Activated T-cell treated with anti-CD3 and anti-CD28 coated beads, Interleukin-2, amount 50 U/mL, for 4 hours (primary cell): Measurements from ENCODE around the gene GAREM2. TPM values are rescaled to one million over a fixed set of nuclear protein-coding genes. Genes with fewer than 3 reads are reported as not detected.

ENCODE experiments used
- ATAC-seq, 2 donors: fragments of 200-7000 bp; cut with Tn5 transposase; one replicate each; pipeline ENCODE4 v1.10.0; 2021
- DNase-seq: peaks from one replicate; pipeline ENCODE4 v3.0.0-alpha.2; 2020
- H3K27me3 Mint-ChIP-seq: one replicate; pipeline ENCODE4 v1.8.0; 2021; ENCODE audit warnings: low read depth, mixed read lengths
- H3K36me3 Mint-ChIP-seq: one replicate; pipeline ENCODE4 v1.8.0; 2022; ENCODE audit warnings: mixed read lengths; ENCODE audit not compliant: insufficient read depth
- H3K4me1 Mint-ChIP-seq: one replicate; pipeline ENCODE4 v1.8.0; 2021; ENCODE audit warnings: low read depth, mixed read lengths
- H3K4me3 Mint-ChIP-seq: one replicate; pipeline ENCODE4 v1.8.0; 2021; ENCODE audit warnings: mild to moderate bottlenecking, moderate library complexity, mixed read lengths
- H3K9me3 Mint-ChIP-seq: one replicate; pipeline ENCODE4 v1.8.0; 2021; ENCODE audit warnings: mixed read lengths
- total RNA-seq, 3 donors: library from RNA; stranded (reverse); gene quantifications; one replicate each; pipeline ENCODE4 v1.2.1, GENCODE V29; 2021

The GAREM2 gene
- total RNA-seq, 3 donors from 2014 or later, result 2.4 to 4.1 (median 3.2) TPM

DNA sequence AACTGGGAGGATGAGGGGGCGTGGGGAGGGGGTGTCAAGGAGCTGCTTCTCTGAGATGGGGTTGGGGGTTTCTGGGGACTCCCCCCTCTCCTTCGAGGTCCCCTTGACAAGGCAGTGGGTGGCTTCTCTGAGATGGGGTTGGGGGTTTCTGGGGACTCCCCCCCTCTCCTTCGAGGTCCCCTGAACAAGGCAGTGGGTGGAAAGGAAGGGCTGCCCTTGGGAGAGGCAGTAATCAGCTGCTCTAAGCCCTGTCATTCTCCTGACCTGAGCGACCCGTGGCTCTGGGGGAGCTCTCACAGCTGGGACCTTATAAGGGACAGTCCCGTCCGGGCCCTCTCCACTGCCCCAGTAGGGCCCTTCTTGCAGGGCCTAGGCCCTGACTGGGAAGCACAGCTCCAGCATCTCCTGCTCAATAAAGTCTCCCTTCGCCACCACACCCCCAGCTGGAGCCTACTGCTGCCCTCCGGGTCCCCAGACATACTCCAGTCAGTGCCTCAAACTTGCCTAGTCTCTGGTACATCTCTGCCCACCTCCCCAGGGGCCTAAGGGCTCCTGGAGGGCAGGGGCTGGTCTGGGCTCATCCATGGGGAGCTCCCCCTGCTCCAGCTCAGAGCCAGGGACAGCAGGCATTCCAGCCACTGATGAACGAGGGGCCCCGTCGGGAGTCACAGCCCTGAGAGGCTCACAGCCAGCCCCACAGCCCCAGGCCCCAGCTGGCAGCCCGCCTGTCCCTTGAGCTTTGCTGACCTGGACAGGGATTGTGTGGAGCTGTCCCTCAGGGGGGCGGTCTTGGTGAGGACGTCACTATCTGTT is 2.8 kb downstream of the GAREM2 start:
- Mint-ChIP-seq H3K4me3 (no peak overlapping the region), H3K36me3 (no peaks in the 10 kb centered on the region), H3K4me1 (peaks cover 22% of the 10 kb centered on the region), H3K9me3 (no peaks in the 10 kb centered on the region), H3K27me3 (peaks cover 48% of the 10 kb centered on the region)
- ATAC-seq, result no peak
- no peak for DNase-seq

DNA sequence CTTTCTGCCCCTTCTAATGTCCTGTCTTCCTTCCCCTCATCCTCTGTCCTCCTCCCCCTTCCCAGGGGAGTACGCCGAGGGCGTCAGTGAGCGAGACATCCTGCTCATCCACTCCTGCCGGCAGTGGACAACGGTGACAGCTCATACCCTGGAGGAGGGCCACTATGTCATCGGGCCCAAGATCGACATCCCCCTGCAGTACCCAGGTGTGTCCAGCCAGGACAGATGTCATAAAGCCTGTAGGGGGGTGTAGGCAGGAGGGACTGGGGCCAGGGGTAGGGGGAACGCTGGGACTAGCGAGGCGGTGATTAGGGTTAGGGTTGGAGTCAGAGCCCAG is 3.4 kb downstream of the GAREM2 start:
- Mint-ChIP-seq H3K9me3 (no peaks in the 10 kb centered on the region), H3K27me3 (peaks cover 51% of the 10 kb centered on the region), H3K4me3 (no peak overlapping the region), H3K4me1 (peaks cover 22% of the 10 kb centered on the region), H3K36me3 (no peaks in the 10 kb centered on the region)
- DNase-seq (no peak), ATAC-seq (no peak)

DNA sequence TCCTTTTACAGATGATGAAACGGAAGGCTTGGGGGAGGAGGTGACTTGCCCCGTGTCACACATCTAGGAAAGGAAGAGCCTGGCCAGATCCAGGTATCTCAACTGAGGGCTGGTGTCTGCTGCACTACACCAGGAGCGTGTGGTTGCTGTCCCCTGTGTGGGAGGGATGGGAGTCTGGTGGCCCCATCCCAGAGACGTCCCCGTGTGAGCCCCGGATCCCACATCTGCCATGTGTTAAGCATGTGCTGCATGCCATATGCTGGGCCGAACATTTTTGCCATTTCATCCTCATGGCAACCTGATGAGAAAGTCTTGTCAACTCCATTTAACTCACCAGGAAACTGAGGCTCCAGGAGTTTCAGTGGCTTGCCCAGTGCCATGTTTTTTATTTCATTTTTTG is 4.2 kb downstream of the GAREM2 start:
- no peak overlapping the region for H3K4me3 Mint-ChIP-seq
- no peak for ATAC-seq
- peaks cover 47% of the 10 kb centered on the region for H3K27me3 Mint-ChIP-seq

DNA sequence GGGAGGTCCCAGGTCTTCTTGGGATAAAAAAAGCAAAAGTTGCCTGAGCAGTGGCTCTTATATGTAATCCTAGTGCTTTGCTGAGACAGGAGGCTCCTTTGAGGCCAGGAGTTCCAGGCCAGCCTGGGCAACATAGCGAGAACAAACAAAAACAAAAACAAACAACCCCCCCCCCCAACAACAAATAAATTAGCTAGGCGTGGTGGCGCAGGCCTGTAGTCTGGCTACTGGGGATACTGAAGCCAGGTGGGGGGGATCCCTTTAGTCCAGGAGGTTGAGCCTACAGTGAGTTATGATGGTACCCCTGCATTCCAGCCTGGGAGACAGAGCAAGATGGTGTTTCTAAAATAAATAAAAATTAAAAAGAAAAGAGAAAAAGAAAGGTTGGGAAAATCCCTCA is 5.4 kb downstream of the GAREM2 start:
- Mint-ChIP-seq H3K4me1 (peaks cover 13% of the 10 kb centered on the region), H3K4me3 (no peak overlapping the region), H3K36me3 (no peaks in the 10 kb centered on the region), H3K27me3 (peaks cover 45% of the 10 kb centered on the region), H3K9me3 (no peaks in the 10 kb centered on the region)
- ATAC-seq, result no peak
- DNase-seq, result no peak

More for the DNA sequence above, 4.2 kb downstream of the GAREM2 start:
- H3K9me3 Mint-ChIP-seq, result no peaks in the 10 kb centered on the region
- H3K36me3 Mint-ChIP-seq, result no peaks in the 10 kb centered on the region
- DNase-seq, result no peak
- H3K4me1 Mint-ChIP-seq, result peaks cover 16% of the 10 kb centered on the region

DNA sequence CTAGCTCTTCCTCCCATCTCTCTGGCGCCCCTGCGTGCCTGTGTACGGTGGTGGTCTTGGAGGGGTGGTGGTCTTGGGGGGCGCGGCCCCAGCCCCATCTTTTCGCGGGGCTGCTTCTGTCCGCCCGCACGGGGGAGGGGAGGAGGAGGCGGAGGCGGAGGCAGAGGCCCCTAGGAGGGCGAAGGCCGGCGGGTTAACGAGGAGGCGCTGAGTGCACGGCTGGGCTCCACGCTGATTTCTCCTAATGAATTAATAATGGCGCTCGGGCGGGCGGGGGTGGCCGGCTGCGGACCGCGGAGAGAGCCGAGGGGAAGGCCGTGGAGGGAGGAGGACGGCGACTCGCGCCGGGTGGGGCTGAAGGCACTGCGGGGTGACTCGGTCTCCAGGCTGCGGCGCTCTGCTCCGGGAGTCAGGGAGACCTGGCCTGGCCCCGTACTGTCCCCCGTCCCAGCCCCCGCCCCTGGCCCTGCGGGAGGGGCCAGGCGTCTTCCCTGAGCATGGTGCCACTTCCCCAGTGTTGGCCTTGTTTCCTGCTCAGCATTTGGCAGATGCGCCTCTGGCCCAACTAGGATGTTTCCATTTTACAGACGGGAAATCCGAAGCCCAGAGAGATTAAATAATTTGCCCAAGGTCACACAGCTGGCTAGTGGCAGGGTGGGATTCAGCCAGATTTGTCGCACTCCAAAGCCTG is 6.0 kb downstream of the GAREM2 start:
- H3K9me3 Mint-ChIP-seq, result no peaks in the 10 kb centered on the region
- ATAC-seq, result peak; percentile 30 to 51
- peaks cover 43% of the 10 kb centered on the region for H3K27me3 Mint-ChIP-seq
- DNase-seq, result no peak
- no peaks in the 10 kb centered on the region for H3K36me3 Mint-ChIP-seq
- peaks cover 16% of the 10 kb centered on the region for H3K4me1 Mint-ChIP-seq
- H3K4me3 Mint-ChIP-seq, result peak overlapping the region; percentile 59

DNA sequence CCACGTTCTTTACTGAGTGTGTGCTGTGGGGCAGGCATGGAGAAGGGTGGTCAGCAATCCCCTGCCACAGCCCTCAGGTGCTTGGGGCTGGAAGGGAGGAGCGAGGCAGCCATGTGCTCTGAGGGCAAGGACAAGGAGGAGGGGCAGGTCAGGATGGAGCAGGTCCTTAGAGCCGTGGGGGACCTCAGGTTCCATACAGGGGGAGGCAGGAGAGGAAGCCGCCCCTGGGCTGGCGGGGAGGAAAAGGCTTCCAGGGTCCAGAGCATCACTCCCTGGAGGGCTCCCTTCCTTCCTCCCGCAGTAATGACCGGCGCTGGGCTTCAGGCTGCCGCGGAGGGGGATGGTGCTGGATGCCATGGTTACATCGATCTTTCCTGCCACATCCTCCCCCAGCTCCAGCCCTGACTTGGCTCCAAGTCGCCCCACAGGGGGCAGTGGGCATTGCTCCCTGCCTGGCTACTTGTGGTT is 6.6 kb downstream of the GAREM2 start:
- H3K36me3 Mint-ChIP-seq, result no peaks in the 10 kb centered on the region
- H3K27me3 Mint-ChIP-seq, result peaks cover 39% of the 10 kb centered on the region
- H3K9me3 Mint-ChIP-seq, result no peaks in the 10 kb centered on the region
- DNase-seq (no peak), ATAC-seq (peak in 1 of 2 donors; percentile 15)
- H3K4me3 Mint-ChIP-seq, result peak overlapping the region; percentile 59
- H3K4me1 Mint-ChIP-seq, result peaks cover 16% of the 10 kb centered on the region

DNA sequence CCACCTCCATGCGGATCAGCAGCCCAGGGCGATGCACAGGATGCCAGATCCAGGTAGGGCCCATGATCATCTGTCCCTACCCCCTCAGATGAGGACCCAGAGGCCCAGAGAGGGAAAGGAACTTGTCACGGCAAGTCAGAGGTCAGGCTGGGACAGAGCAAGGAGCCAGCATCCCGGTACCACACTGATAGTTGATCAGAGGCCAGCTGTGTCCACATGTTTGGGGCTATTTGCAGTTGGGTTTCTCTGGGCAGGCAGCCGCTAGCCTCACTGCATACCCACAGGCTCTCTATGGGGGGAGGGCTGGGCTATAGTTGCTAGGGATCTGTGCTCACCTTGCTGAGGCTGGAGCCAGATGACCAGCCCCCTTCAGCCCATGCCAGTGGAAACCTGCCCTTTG is 9.6 kb downstream of the GAREM2 start:
- Mint-ChIP-seq H3K4me3 (no peak overlapping the region), H3K36me3 (no peaks in the 10 kb centered on the region), H3K27me3 (peaks cover 24% of the 10 kb centered on the region), H3K9me3 (no peaks in the 10 kb centered on the region), H3K4me1 (peaks cover 24% of the 10 kb centered on the region)
- ATAC-seq, result no peak
- no peak for DNase-seq

DNA sequence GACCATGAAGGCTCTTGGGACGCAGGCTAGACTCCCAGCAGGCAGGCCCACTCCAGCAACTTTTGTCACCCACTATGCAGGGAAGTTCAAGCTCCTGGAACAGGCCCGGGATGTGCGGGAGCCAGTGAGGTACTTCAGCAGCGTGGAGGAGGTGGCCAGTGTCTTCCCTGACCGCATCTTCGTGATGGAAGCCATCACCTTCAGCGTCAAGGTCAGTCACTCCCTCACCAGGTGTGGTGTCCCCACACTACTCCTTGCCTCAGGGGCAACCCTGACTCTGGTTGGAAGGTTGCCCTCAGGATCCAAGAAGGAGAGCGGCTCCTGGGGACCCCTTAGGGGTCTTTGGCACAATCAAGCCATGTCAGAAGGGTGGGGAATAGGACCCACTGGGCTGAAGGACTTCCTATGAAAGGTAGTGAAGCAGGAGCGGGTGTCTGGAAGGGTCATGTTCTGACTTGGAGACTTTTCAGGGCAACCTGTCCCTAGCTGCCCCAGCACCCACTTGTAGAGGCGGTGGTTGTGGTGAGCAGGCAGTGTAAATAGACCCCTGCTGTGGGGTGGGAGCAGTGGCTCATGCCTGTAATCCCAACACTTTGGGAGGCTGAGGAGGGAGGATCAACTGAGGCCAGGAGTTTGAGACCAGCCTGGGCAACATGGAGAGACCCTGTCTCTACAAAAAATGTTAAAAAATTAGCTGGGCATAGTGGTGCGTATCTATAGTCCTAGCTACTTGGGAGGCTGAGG is 10.2 kb downstream of the GAREM2 start:
- ATAC-seq (no peak), DNase-seq (no peak)
- H3K36me3 Mint-ChIP-seq, result no peaks in the 10 kb centered on the region
- H3K9me3 Mint-ChIP-seq, result no peaks in the 10 kb centered on the region
- H3K4me1 Mint-ChIP-seq, result peaks cover 25% of the 10 kb centered on the region
- H3K4me3 Mint-ChIP-seq, result peak overlapping the region; percentile 24
- H3K27me3 Mint-ChIP-seq, result peaks cover 24% of the 10 kb centered on the region

DNA sequence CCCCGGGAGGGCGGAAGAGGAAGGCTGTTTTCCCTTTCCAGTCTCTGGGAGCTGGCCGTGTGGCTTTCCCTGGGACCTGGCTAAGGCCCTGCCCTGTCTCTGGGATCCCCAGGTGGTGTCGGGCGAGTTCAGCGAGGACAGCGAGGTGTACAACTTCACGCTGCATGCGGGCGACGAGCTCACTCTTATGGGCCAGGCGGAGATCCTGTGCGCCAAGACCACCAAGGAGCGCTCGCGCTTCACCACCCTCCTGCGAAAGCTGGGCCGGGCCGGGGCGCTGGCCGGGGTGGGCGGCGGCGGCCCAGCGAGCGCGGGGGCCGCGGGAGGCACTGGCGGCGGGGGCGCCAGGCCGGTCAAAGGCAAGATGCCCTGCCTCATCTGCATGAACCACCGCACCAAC is 11.2 kb downstream of the GAREM2 start:
- DNase-seq (no peak), ATAC-seq (no peak)
- peak overlapping the region; percentile 67 for H3K4me3 Mint-ChIP-seq
- peaks cover 23% of the 10 kb centered on the region for H3K27me3 Mint-ChIP-seq
- H3K4me1 Mint-ChIP-seq, result peaks cover 24% of the 10 kb centered on the region
- H3K9me3 Mint-ChIP-seq, result no peaks in the 10 kb centered on the region
- no peaks in the 10 kb centered on the region for H3K36me3 Mint-ChIP-seq

DNA sequence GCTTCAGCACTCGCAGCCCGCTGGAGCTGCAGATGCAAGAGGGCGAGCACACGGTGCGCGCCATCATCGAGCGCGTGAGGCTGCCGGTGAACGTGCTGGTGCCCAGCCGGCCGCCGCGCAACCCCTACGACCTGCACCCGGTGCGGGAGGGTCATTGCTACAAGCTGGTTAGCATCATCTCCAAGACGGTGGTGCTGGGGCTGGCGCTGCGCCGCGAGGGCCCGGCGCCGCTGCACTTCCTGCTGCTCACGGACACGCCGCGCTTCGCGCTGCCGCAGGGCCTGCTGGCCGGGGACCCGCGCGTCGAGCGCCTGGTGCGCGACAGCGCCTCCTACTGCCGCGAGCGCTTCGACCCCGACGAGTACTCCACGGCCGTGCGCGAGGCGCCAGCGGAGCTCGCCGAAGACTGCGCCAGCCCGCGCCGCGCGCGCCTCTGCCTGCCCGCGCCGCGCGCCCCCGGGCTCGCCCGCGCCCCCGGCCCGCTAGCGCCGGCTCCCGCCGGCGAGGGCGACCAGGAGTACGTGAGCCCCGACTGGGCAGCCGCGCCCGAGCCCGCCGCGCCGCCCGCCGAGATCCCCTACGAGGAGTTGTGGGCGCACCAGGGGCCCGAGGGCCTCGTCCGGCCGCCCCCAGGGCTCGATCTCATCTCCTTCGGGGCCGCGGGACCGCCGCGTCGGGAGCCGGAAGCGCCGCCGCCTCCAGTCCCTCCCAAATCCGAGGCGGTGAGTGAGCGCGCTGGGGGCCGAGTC is 11.8 kb downstream of the GAREM2 start:
- ATAC-seq, result peak; percentile 96 to 97
- Mint-ChIP-seq H3K9me3 (no peaks in the 10 kb centered on the region), H3K4me1 (peaks cover 23% of the 10 kb centered on the region), H3K36me3 (no peaks in the 10 kb centered on the region), H3K27me3 (peaks cover 19% of the 10 kb centered on the region), H3K4me3 (peak overlapping the region; percentile 81)
- DNase-seq, result peak; percentile 85

DNA sequence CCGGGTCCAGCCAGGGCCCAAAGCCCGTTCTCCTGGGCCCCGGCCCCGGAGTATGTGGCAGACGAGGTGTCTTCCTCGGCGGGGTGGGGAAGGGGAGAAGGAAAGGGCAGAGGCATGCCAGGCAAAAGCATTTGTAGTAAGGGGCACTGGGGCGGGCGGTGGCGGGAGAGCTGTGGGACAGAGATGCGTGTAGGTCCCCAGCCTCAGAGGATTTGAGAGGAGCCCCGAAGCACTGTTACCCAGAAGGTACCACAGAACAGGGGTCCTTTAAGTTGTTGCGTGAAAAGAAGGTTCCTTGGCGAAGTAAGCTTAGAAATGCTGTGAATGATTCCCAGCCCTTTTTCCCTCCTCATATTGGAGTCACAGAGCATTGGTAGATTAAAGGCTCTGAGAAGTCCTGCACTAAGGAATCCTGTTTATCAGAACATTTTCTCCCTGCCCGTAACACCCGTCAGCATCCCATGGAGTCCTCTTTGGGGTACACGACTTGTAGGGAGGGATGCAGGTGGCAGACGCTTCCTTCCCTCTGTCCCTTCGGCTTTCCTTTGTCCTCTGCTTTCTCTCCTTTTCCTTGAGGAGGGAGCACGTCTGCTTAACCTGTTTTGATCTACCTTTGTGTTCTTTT is 12.5 kb downstream of the GAREM2 start:
- Mint-ChIP-seq H3K36me3 (no peaks in the 10 kb centered on the region), H3K27me3 (peaks cover 13% of the 10 kb centered on the region), H3K4me3 (peak overlapping the region; percentile 81), H3K4me1 (peaks cover 20% of the 10 kb centered on the region), H3K9me3 (no peaks in the 10 kb centered on the region)
- ATAC-seq (no peak), DNase-seq (no peak)

DNA sequence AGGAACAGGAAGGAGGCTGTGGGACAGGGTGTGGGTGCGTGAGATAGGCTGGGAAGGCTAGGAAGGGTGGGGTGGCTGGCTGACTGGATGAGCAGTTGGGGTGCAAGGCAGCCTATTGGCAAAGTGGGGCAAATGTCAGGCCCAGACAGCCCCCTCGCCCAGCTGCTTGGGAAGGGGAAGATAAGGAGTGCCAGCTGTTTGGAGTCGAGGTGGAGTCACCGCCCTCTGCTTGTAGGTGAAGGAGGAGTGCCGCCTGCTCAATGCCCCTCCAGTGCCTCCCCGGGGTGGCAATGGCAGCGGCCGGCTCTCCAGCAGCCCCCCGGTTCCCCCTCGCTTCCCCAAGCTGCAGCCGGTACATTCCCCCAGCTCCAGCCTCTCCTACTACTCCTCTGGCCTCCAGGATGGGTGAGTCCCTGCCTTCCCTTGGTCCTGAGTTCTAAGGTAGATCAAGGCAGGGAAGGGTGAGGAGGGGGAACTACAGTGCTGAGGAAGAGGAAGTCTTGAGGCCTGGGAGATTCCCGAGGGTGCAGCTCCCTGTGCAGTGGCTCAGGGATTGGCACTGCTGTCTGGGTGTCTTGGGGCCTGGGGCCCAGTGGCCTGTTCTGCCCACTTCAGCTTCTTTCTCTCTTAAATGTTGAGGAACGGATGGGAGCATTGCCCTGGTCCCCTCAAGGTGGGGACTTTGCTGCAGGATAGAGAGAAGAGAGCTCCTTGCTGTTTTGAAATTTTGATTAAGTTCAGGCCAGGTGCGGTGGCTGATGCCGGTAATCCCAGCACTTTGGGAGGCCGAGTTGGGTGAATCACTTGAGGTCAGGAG is 13.3 kb downstream of the GAREM2 start:
- Mint-ChIP-seq H3K4me3 (peak overlapping the region; percentile 81), H3K4me1 (peaks cover 20% of the 10 kb centered on the region), H3K9me3 (no peaks in the 10 kb centered on the region), H3K27me3 (peaks cover 6% of the 10 kb centered on the region), H3K36me3 (peaks cover 4% of the 10 kb centered on the region)
- ATAC-seq (no peak), DNase-seq (no peak)

DNA sequence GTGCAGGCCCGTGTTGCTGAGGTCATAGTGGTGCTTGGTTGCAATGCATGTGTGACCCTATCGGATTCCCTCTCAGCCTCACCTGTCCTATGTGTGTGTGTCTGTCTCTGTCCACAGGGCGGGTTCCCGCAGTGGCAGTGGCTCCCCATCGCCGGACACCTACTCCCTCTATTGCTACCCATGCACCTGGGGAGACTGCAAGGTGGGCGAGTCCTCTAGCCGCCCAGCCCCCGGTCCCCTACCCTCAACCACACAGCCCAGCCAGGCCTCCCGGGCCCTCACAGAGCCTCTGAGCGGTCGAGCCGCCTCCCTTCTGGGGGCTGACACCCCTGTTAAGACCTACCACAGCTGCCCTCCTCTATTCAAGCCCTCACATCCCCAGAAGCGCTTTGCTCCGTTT is 14.2 kb downstream of the GAREM2 start:
- Mint-ChIP-seq H3K9me3 (no peaks in the 10 kb centered on the region), H3K4me1 (peaks cover 20% of the 10 kb centered on the region), H3K27me3 (peaks cover under 1% of the 10 kb centered on the region), H3K36me3 (peaks cover 9% of the 10 kb centered on the region), H3K4me3 (peak overlapping the region; percentile 40)
- no peak for DNase-seq
- no peak for ATAC-seq
